Activated T-cell treated with anti-CD3 and anti-CD28 coated beads, Interleukin-2, amount 50 U/mL, for 48 hours (primary cell): ENCODE measurements around the gene THAP9.

Experiments
- DNase-seq, 2 experiments: peaks; one replicate each; pipeline ENCODE4 v3.0.0-alpha.2; 2020

Gene THAP9

GRCh38 chr4:82969414-82969813 is 68.9 kb downstream of the THAP9 start:
- no peak for DNase-seq
